ENCODE data around the gene TRIM59. TPM values are rescaled to one million over a fixed set of nuclear protein-coding genes. Genes with fewer than 3 reads are reported as not detected.
A peak's percentile ranks its signal among the peaks of the same experiment; 100 is the strongest.

TRIM59 gene
- total and polyA plus RNA-seq, 9 of the 15 experiments (the other 6 are each of a cell fraction or from before 2014, with no cell fraction given): 16.8 to 101 (median 34.8) TPM

DNA sequence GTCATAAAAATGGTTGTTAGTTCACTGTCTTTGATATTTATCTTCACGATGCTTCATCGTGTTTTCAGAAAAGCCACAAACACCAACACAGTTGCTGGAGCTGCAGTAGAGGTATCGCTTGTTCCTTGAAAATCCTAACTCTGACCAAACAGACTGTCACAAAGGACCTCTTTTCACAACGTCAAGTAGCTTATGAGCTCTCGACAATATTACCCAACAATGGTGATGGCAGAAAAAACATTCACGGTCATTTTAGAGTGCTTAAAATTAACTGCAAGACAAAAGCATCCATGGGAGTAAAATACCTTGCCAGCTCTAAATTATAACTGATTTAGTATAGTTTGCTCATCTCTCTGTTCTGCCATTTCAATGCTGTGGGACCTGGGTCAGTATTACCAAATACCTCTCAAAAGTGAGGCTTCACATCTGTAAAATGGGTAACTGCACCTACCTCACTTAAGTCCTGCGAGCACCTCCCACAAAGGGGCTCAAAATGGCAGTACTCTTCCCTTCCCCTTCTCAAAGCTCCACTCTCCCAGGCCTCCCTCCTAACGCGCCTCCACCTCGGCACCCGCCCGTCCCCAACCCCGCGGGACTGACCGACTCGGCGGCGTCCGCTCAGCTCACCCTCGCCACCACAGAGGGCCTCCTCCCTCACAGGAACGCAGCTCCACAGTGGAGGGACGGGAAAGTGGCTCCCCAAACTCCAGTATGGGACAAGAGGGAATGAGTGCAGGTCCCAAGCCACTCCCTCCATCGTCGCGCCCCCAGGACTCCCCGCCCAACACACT, 546 bp downstream of the TRIM59 start (continued):
- 0 out of 2 replicates have a peak, but pooled peaks have one; percentile 47 for TF ChIP-seq CBX5 (IDR thresholded peaks at IDR 0.05; ENCODE audit: borderline replicate concordance, low read depth)
- TF ChIP-seq FOXA3 (CRISPR knock-in tag; conservative IDR thresholded peaks at IDR 0.05 in 1 of 2, IDR thresholded peaks at IDR 0.05 in 1 of 2): peak in 1 of 2 experiments; percentile 34; a peak in 1 of 4 replicates
- TF ChIP-seq FOXP1 (CRISPR knock-in tag; IDR thresholded peaks at IDR 0.05): no peak
- no peak for TF ChIP-seq RUNX1 (IDR thresholded peaks at IDR 0.05; ENCODE audit: low read depth)
- TF ChIP-seq TBP (optimal IDR thresholded peaks at IDR 0.05; ENCODE audit: low read depth, low read length): no peak
- TF ChIP-seq RBM14 (IDR thresholded peaks at IDR 0.05; ENCODE audit: borderline replicate concordance, insufficient read depth, low read depth, low read length): no peak
- no peak for TF ChIP-seq TCF7 (IDR thresholded peaks at IDR 0.05; ENCODE audit: borderline replicate concordance)
- no peak for TF ChIP-seq NFIX (CRISPR knock-in tag; IDR thresholded peaks at IDR 0.05; ENCODE audit: low read depth)
- no peak for TF ChIP-seq FIP1L1 (IDR thresholded peaks at IDR 0.05; ENCODE audit: low read depth, low read length, poor library complexity, severe bottlenecking)
- TF ChIP-seq, protein P1, sequence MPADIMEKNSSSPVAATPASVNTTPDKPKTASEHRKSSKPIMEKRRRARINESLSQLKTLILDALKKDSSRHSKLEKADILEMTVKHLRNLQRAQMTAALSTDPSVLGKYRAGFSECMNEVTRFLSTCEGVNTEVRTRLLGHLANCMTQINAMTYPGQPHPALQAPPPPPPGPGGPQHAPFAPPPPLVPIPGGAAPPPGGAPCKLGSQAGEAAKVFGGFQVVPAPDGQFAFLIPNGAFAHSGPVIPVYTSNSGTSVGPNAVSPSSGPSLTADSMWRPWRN (IDR thresholded peaks at IDR 0.05; ENCODE audit: low read depth): no peak
- no peak for TF ChIP-seq XRCC4 (IDR thresholded peaks at IDR 0.05; ENCODE audit: extremely low read depth, insufficient read depth, insufficient read length)
- TF ChIP-seq DMBX1 (CRISPR knock-in tag; IDR thresholded peaks at IDR 0.05; ENCODE audit: borderline replicate concordance): no peak
- TF ChIP-seq MCM2 (IDR thresholded peaks at IDR 0.05; ENCODE audit: low read depth): no peak
- no peak for TF ChIP-seq SETDB1 (IDR thresholded peaks at IDR 0.05; ENCODE audit: low read length)
- TF ChIP-seq ZKSCAN8 (CRISPR knock-in tag; IDR thresholded peaks at IDR 0.05): no peak
- TF ChIP-seq HMG20A (CRISPR knock-in tag; conservative IDR thresholded peaks at IDR 0.05): no peak
- no peak for TF ChIP-seq SRSF7 (optimal IDR thresholded peaks at IDR 0.05; ENCODE audit: low read depth, low read length)
- no peak for TF ChIP-seq ZNF140 (CRISPR knock-in tag; IDR thresholded peaks at IDR 0.05)
- TF ChIP-seq, protein P2, sequence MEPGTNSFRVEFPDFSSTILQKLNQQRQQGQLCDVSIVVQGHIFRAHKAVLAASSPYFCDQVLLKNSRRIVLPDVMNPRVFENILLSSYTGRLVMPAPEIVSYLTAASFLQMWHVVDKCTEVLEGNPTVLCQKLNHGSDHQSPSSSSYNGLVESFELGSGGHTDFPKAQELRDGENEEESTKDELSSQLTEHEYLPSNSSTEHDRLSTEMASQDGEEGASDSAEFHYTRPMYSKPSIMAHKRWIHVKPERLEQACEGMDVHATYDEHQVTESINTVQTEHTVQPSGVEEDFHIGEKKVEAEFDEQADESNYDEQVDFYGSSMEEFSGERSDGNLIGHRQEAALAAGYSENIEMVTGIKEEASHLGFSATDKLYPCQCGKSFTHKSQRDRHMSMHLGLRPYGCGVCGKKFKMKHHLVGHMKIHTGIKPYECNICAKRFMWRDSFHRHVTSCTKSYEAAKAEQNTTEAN (CRISPR knock-in tag; IDR thresholded peaks at IDR 0.05): no peak
- TF ChIP-seq, protein P3, sequence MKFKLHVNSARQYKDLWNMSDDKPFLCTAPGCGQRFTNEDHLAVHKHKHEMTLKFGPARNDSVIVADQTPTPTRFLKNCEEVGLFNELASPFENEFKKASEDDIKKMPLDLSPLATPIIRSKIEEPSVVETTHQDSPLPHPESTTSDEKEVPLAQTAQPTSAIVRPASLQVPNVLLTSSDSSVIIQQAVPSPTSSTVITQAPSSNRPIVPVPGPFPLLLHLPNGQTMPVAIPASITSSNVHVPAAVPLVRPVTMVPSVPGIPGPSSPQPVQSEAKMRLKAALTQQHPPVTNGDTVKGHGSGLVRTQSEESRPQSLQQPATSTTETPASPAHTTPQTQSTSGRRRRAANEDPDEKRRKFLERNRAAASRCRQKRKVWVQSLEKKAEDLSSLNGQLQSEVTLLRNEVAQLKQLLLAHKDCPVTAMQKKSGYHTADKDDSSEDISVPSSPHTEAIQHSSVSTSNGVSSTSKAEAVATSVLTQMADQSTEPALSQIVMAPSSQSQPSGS (CRISPR knock-in tag; IDR thresholded peaks at IDR 0.05): no peak
- TF ChIP-seq, protein P4, sequence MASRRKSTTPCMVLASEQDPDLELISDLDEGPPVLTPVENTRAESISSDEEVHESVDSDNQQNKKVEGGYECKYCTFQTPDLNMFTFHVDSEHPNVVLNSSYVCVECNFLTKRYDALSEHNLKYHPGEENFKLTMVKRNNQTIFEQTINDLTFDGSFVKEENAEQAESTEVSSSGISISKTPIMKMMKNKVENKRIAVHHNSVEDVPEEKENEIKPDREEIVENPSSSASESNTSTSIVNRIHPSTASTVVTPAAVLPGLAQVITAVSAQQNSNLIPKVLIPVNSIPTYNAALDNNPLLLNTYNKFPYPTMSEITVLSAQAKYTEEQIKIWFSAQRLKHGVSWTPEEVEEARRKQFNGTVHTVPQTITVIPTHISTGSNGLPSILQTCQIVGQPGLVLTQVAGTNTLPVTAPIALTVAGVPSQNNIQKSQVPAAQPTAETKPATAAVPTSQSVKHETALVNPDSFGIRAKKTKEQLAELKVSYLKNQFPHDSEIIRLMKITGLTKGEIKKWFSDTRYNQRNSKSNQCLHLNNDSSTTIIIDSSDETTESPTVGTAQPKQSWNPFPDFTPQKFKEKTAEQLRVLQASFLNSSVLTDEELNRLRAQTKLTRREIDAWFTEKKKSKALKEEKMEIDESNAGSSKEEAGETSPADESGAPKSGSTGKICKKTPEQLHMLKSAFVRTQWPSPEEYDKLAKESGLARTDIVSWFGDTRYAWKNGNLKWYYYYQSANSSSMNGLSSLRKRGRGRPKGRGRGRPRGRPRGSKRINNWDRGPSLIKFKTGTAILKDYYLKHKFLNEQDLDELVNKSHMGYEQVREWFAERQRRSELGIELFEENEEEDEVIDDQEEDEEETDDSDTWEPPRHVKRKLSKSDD (conservative IDR thresholded peaks at IDR 0.05; ENCODE audit: low read length): no peak
